ENCODE measurements around the gene ARL5A. TPM values are rescaled to one million over a fixed set of nuclear protein-coding genes. Genes with fewer than 3 reads are reported as not detected.

Gene ARL5A
- polyA plus RNA-seq, 2 of the 4 experiments (the other 2 are of a cell fraction), result 28.4 to 29.5 TPM

DNA sequence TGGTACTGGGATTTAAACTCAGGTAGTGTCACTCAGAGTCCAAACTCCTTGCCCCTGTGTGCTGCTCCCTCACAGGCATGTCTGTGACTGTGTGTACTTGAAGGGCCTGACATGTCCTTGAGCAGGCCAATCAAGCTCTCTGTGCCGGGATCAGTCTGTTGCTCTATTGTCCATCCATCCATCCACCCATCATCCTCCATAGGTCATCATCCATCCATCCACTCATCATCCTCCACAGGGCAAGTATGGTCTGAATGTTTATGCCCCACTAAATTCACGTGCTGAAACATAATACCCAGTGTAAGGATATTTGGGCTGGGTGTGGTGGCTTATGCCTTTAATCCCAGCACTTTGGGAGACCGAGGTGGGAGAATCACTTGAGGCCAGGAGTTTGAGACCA is 69.5 kb downstream of the ARL5A start:
- POLR2A ChIA-PET, result no interaction called here
- H3K27ac ChIP-seq, result no peak overlapping the region
- FAIRE-seq (no peak), DNase-seq (ENCODE audit: low read depth in 1 of 2, low spot score in 1 of 2) (no peak), ATAC-seq (no peak)
- H3K4me3 ChIP-seq, result no peak overlapping the region
- 61% methylated on average over 3 of the region's 3 CpGs for WGBS (ENCODE audit: missing lambda C conversion rate)
- TF ChIP-seq, protein P1, sequence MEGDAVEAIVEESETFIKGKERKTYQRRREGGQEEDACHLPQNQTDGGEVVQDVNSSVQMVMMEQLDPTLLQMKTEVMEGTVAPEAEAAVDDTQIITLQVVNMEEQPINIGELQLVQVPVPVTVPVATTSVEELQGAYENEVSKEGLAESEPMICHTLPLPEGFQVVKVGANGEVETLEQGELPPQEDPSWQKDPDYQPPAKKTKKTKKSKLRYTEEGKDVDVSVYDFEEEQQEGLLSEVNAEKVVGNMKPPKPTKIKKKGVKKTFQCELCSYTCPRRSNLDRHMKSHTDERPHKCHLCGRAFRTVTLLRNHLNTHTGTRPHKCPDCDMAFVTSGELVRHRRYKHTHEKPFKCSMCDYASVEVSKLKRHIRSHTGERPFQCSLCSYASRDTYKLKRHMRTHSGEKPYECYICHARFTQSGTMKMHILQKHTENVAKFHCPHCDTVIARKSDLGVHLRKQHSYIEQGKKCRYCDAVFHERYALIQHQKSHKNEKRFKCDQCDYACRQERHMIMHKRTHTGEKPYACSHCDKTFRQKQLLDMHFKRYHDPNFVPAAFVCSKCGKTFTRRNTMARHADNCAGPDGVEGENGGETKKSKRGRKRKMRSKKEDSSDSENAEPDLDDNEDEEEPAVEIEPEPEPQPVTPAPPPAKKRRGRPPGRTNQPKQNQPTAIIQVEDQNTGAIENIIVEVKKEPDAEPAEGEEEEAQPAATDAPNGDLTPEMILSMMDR (IDR thresholded peaks at IDR 0.05), result no peak
- TF ChIP-seq ZSCAN20 (CRISPR knock-in tag; IDR thresholded peaks at IDR 0.05), result no peak
- TF ChIP-seq MAZ (IDR thresholded peaks at IDR 0.05; ENCODE audit: borderline replicate concordance, low read depth, low read length), result no peak
- H3K4me2 ChIP-seq, result no peak overlapping the region
- no peaks in the 10 kb centered on the region for H3K9me3 ChIP-seq
- H3K4me1 ChIP-seq, result no peaks in the 10 kb centered on the region
- CTCF ChIA-PET, result no interaction called here

DNA sequence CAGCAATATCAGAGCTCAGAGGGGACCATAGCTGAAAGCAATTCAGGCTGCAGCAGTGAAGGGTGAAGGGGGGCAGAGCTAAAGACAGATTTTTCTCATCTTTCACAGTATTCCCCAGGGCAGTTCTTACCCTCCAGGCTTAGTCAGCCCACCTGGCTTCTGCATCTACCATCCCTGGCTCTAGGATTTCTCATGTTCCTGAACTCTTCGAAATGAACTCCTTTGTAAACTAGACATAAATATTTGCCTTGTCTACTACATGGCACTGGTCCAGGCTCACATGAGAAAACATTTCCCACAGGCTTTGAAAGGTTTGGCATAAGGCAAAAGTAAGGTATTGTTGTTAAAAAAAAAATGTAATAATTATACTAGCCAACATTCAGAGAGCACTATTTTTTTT is 70.4 kb downstream of the ARL5A start:
- Histone ChIP-seq H3K4me1 (no peaks in the 10 kb centered on the region), H3K4me2 (no peak overlapping the region), H3K4me3 (no peak overlapping the region), H3K9me3 (no peaks in the 10 kb centered on the region), H3K27ac (no peak overlapping the region)
- no peak for ATAC-seq
- no peak for FAIRE-seq
- ChIA-PET CTCF (interaction anchor here (2.2 kb wide), 1 partner anchor 9 kb away, joined by 4 read pairs; no protein-coding TSS in a partner anchor), POLR2A (no interaction called here)
- TF ChIP-seq CHD2 (IDR thresholded peaks at IDR 0.05; ENCODE audit: low read length, partially characterized antibody) (no peak), ZNF302 (CRISPR knock-in tag; IDR thresholded peaks at IDR 0.05) (no peak), EHF (CRISPR knock-in tag; IDR thresholded peaks at IDR 0.05) (no peak), NR3C1 (IDR thresholded peaks at IDR 0.05) (no peak), HOXA7 (CRISPR knock-in tag; IDR thresholded peaks at IDR 0.05) (no peak), POLR2A (IDR thresholded peaks at IDR 0.05; ENCODE audit: low read length) (no peak)
- 0% methylated on average over 1 of the region's 1 CpG for WGBS (ENCODE audit: missing lambda C conversion rate)
- no peak for DNase-seq (ENCODE audit: low read depth in 1 of 2, low spot score in 1 of 2)

DNA sequence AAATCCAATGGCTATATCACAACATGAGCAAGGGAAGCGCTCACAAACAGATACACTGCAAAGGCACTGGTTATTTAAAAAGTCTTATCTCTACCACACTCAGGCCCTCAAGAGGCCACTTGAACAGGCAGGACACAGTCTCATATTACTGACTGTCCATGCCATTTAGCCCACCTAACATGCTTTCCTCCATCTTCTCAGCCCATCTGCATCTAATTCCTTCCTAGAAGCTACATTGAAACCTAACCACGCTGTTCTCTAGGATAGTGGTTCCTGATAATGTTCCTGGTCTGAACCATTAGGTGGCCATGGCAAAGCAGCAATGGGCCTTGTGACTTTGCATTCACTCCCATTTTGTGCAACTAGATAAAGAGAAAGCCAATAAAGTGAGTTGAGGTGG is 71.4 kb downstream of the ARL5A start:
- DNase-seq (ENCODE audit: low read depth in 1 of 2, low spot score in 1 of 2) (no peak), FAIRE-seq (no peak), ATAC-seq (no peak)
- POLR2A ChIA-PET, result no interaction called here
- Histone ChIP-seq H3K27ac (no peak overlapping the region), H3K9me3 (no peaks in the 10 kb centered on the region), H3K4me3 (no peak overlapping the region), H3K4me2 (no peak overlapping the region), H3K4me1 (no peaks in the 10 kb centered on the region)
- WGBS (ENCODE audit: missing lambda C conversion rate), result 90% methylated on average over 2 of the region's 2 CpGs
- CTCF ChIA-PET, result interaction anchor here (2.2 kb wide), 1 partner anchor 10 kb away, joined by 4 read pairs; no protein-coding TSS in a partner anchor
- TF ChIP-seq ZC3H11A (IDR thresholded peaks at IDR 0.05) (no peak), HDAC2 (IDR thresholded peaks at IDR 0.05) (no peak), CEBPB (IDR thresholded peaks at IDR 0.05) (no peak), SREBF2 (IDR thresholded peaks at IDR 0.05) (no peak), HOXB5 (CRISPR knock-in tag; IDR thresholded peaks at IDR 0.05) (no peak)

DNA sequence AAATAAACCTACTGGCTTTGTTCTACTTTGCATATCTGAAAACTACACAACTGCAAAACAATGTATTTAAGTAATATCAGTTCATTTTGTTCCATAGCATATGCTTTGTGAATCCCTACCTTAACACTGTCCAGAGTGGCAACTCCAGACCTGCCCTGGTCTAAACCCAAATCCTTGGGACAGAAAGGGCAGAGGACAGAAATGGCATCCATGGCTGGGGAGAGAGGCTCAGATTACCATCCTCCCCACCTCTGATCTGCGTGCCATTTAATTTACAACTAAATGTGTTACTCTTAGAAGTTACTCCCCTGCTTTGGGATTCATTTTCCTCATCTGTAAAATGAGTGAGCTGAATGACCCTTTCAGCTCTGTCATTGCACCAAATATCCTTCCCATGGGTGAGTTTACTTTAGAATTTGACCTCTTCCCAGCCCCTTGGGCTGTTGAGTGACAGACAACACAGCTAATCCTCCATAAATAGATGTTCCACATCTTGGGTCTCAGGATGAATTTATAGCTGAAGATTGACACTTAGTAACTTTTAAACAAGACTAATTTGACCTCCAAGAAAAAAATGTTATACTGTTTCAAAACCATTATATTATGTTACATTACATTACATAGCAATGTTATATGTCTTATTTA is 73.8 kb downstream of the ARL5A start:
- 73% methylated on average over 1 of the region's 1 CpG for WGBS (ENCODE audit: missing lambda C conversion rate)
- no peak for FAIRE-seq
- H3K9me3 ChIP-seq, result no peaks in the 10 kb centered on the region

DNA sequence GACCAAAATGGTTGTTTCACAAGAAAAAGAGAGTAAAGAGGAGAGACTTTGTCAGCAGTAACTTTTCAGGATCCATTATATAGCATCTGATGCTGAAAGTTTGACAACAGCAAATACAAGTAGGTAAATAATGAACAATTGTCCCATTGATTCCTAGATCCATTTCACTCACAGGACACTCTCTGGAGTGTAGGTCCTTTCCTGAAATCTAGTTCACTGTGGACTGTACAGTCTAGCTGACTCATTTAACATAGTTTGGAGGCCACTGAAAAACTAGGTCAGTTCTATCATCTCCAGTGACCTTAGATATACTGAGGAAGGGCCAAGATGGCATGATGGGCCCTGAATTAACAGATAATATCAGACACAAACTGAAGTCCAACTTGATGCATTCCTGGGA is 74.7 kb downstream of the ARL5A start:
- no peak overlapping the region for H3K4me3 ChIP-seq
- TF ChIP-seq MAZ (IDR thresholded peaks at IDR 0.05; ENCODE audit: borderline replicate concordance, low read depth, low read length) (no peak), NPAS2 (CRISPR knock-in tag; IDR thresholded peaks at IDR 0.05; ENCODE audit: borderline replicate concordance) (no peak), HOXB5 (CRISPR knock-in tag; IDR thresholded peaks at IDR 0.05) (no peak), CBX2 (IDR thresholded peaks at IDR 0.05; ENCODE audit: borderline replicate concordance, low read depth) (no peak), CEBPB (IDR thresholded peaks at IDR 0.05) (no peak), RFX5 (IDR thresholded peaks at IDR 0.05) (no peak), NFE2L2 (conservative IDR thresholded peaks at IDR 0.05; ENCODE audit: low read length) (no peak), EP300 (IDR thresholded peaks at IDR 0.05) (no peak), POLR2A (IDR thresholded peaks at IDR 0.05; ENCODE audit: low read length) (no peak), TP53 (CRISPR knock-in tag; IDR thresholded peaks at IDR 0.05) (no peak), ZFP36 (IDR thresholded peaks at IDR 0.05; ENCODE audit: borderline replicate concordance, partially characterized antibody) (no peak), BHLHE40 (IDR thresholded peaks at IDR 0.05; ENCODE audit: low read depth, low read length) (no peak), KDM5A (IDR thresholded peaks at IDR 0.05) (no peak), HOXA7 (CRISPR knock-in tag; IDR thresholded peaks at IDR 0.05) (no peak)
- TF ChIP-seq, protein P2, sequence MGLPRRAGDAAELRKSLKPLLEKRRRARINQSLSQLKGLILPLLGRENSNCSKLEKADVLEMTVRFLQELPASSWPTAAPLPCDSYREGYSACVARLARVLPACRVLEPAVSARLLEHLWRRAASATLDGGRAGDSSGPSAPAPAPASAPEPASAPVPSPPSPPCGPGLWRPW (IDR thresholded peaks at IDR 0.05), result no peak
- CTCF ChIA-PET, result no interaction called here
- FAIRE-seq (no peak), DNase-seq (ENCODE audit: low read depth in 1 of 2, low spot score in 1 of 2) (no peak), ATAC-seq (no peak)
- POLR2A ChIA-PET, result no interaction called here
- H3K9me3 ChIP-seq, result no peaks in the 10 kb centered on the region
- H3K27ac ChIP-seq, result no peak overlapping the region
- no peak overlapping the region for H3K4me2 ChIP-seq
- H3K4me1 ChIP-seq, result no peaks in the 10 kb centered on the region

More for the DNA sequence above, 73.8 kb downstream of the ARL5A start:
- Histone ChIP-seq H3K4me2 (no peak overlapping the region), H3K4me3 (no peak overlapping the region), H3K27ac (no peak overlapping the region), H3K4me1 (no peaks in the 10 kb centered on the region)
- ChIA-PET CTCF (interaction anchor here (0.9 kb wide), 1 partner anchor 10 kb away, joined by 4 read pairs; no protein-coding TSS in a partner anchor), POLR2A (no interaction called here)
- ATAC-seq, result no peak
- no peak for TF ChIP-seq TFCP2L1 (CRISPR knock-in tag; IDR thresholded peaks at IDR 0.05)
- TF ChIP-seq RFX5 (IDR thresholded peaks at IDR 0.05), result no peak
- no peak for TF ChIP-seq CEBPB (IDR thresholded peaks at IDR 0.05)
- no peak for DNase-seq (ENCODE audit: low read depth in 1 of 2, low spot score in 1 of 2)

Measured in A549 (cell line).